HCT116 (cell line): ENCODE measurements around the gene FAM20B. TPM values are rescaled to one million over a fixed set of nuclear protein-coding genes. Genes with fewer than 3 reads are reported as not detected.

Experiments
- ATAC-seq: fragments of 200-7000 bp; cut with Tn5 transposase; 2 replicates; pipeline ENCODE4 v1.9.1; 2020; ENCODE audit warnings: mild to moderate bottlenecking, moderate library complexity
- BruUV-seq: library from RNA; stranded (reverse); fragments of 400-500 nt; replicated peaks from 2 replicates; lab custom pipeline; 2021; lab: Mats Ljungman, UMichigan
- CTCF ChIA-PET: fragments of 300-600 bp; sonication (Branson Sonifier 250); formaldehyde crosslinking; loops from one replicate; lab custom pipeline; 2021; ENCODE audit warnings: antibody characterized with exemption; lab: Charles Lee
- POLR2A ChIA-PET: fragments of 300-600, 350-600 bp; sonication (Branson Sonifier 250); formaldehyde crosslinking; loops from one replicate; lab custom pipeline; 2021; ENCODE audit warnings: antibody characterized with exemption; lab: Charles Lee
- RAD21 ChIA-PET, 2 experiments: fragments of 300-600 bp; sonication (Branson Sonifier 250); formaldehyde crosslinking; loops; one replicate each; lab custom pipeline; 2023; ENCODE audit warnings: low total read pairs in 2 of 2; ENCODE audit not compliant: uncharacterized antibody in 2 of 2, unreplicated experiment in 2 of 2, low non-redundant PET in 1 of 2; lab: Charles Lee
- DNase-seq: peaks from one replicate; pipeline ENCODE4 v3.0.0-alpha.2; 2010; ENCODE audit warnings: low read depth, low spot score
- H2AFZ ChIP-seq: fragments of 200-600 bp; shearing (Covaris generic), sonication (generic); 2 replicates; pipeline ENCODE4 v1.6.1; 2017; ENCODE audit warnings: low read depth, mixed run types, mixed read lengths, antibody characterized with exemption, low read length; ENCODE audit not compliant: poor library complexity, severe bottlenecking
- H3K27ac ChIP-seq: 2 replicates; pipeline ENCODE4 v1.5.1; 2012; ENCODE audit warnings: low read depth, low read length
- H3K27me3 ChIP-seq: fragments of 200-600 bp; sonication (generic); 2 replicates; pipeline ENCODE4 v1.6.1; 2016; ENCODE audit warnings: mixed run types, low read length, mixed read lengths; ENCODE audit not compliant: insufficient read depth
- H3K36me3 ChIP-seq, 2 experiments: fragments of 200-500 bp in 1 of 2; fragments of 200-600 bp in 1 of 2; sonication (Bioruptor generic) in 1 of 2; sonication (generic) in 1 of 2; 2 replicates each; pipeline versions ENCODE4 v1.5.1 to v1.6.1; 2014 to 2016; ENCODE audit warnings: low read length in 2 of 2, inconsistent platforms in 1 of 2, mixed read lengths in 1 of 2, mixed run types in 1 of 2; ENCODE audit not compliant: insufficient read depth in 2 of 2, control insufficient read depth in 1 of 2
- H3K4me1 ChIP-seq, 2 experiments: fragments of 200-600 bp in 1 of 2; sonication (generic) in 1 of 2; 2 replicates each; pipeline versions ENCODE4 v1.5.1 to v1.6.1; 2012 to 2017; ENCODE audit warnings: low read length in 2 of 2, inconsistent platforms in 1 of 2, mild to moderate bottlenecking in 1 of 2, mixed read lengths in 1 of 2, mixed run types in 1 of 2, moderate library complexity in 1 of 2; ENCODE audit not compliant: insufficient read depth in 2 of 2, control insufficient read depth in 1 of 2
- H3K4me2 ChIP-seq: fragments of 200-600 bp; sonication (generic); 2 replicates; pipeline ENCODE4 v1.6.1; 2017; ENCODE audit warnings: mixed run types, low read length, mixed read lengths
- H3K4me3 ChIP-seq, 2 experiments: fragments of 200-600 bp in 1 of 2; sonication (generic) in 1 of 2; replicated peaks in 1 of 2; 2 replicates each; pipeline ENCODE4 v1.5.1; 2011 to 2016; ENCODE audit warnings: low read length in 2 of 2, control low read depth in 1 of 2, low read depth in 1 of 2, mild to moderate bottlenecking in 1 of 2, mixed read lengths in 1 of 2, mixed run types in 1 of 2
- H3K79me2 ChIP-seq: fragments of 200-600 bp; sonication (generic); 2 replicates; pipeline ENCODE4 v1.6.1; 2017; ENCODE audit warnings: mild to moderate bottlenecking, mixed run types, low read length, moderate library complexity, mixed read lengths; ENCODE audit not compliant: insufficient read depth
- H3K9ac ChIP-seq: fragments of 200-600 bp; sonication (generic); 2 replicates; pipeline ENCODE4 v1.6.1; 2016; ENCODE audit warnings: low read length, mixed read lengths
- H3K9me2 ChIP-seq: fragments of 200-600 bp; sonication (generic), shearing (Covaris generic); 2 replicates; pipeline ENCODE4 v1.6.1; 2017; ENCODE audit warnings: mixed run types, mild to moderate bottlenecking, moderate library complexity; ENCODE audit not compliant: insufficient read depth
- H3K9me3 ChIP-seq, 2 experiments: fragments of 200-500 bp in 1 of 2; fragments of 200-600 bp in 1 of 2; sonication (Bioruptor generic) in 1 of 2; sonication (generic) in 1 of 2; 2 replicates each; pipeline ENCODE4 v1.6.1; 2014 to 2017; ENCODE audit warnings: low read length in 2 of 2, mixed read lengths in 2 of 2, inconsistent platforms in 1 of 2, low read depth in 1 of 2, mild to moderate bottlenecking in 1 of 2, mixed run types in 1 of 2, moderate library complexity in 1 of 2; ENCODE audit not compliant: control insufficient read depth in 1 of 2, insufficient read depth in 1 of 2
- H4K20me1 ChIP-seq: fragments of 200-600 bp; sonication (generic), shearing (Covaris generic); 2 replicates; pipeline ENCODE4 v1.6.1; 2017; ENCODE audit warnings: mixed run types, mild to moderate bottlenecking, moderate library complexity; ENCODE audit not compliant: insufficient read depth
- CBX3 ChIP-seq: IDR thresholded peaks from 2 replicates; pipeline ENCODE4 v1.6.1; 2012; ENCODE audit warnings: low read depth
- CEBPB ChIP-seq: IDR thresholded peaks from 2 replicates; pipeline ENCODE4 v1.6.1; 2012; ENCODE audit warnings: low read depth
- ELF1 ChIP-seq: IDR thresholded peaks from 2 replicates; pipeline ENCODE4 v1.6.1; 2012; ENCODE audit warnings: low read depth, borderline replicate concordance
- EZH2 ChIP-seq: fragments of 200-600 bp; sonication (generic); IDR thresholded peaks from 2 replicates; pipeline ENCODE4 v1.6.1; 2017; ENCODE audit warnings: antibody characterized with exemption, mixed run types
- JUND ChIP-seq: IDR thresholded peaks from 2 replicates; pipeline ENCODE4 v1.6.1; 2012
- POLR2A ChIP-seq: IDR thresholded peaks from 2 replicates; pipeline ENCODE4 v1.7.0; 2011; ENCODE audit warnings: borderline replicate concordance; ENCODE audit not compliant: insufficient read depth, insufficient read length; ENCODE audit errors: extremely low read depth
- RAD21 ChIP-seq: IDR thresholded peaks from 2 replicates; pipeline ENCODE4 v1.6.1; 2012; ENCODE audit warnings: low read depth, mild to moderate bottlenecking
- SRF ChIP-seq: IDR thresholded peaks from 2 replicates; pipeline ENCODE4 v1.6.1; 2012; ENCODE audit warnings: low read depth
- ZBTB33 ChIP-seq: IDR thresholded peaks from 2 replicates; pipeline ENCODE4 v1.6.1; 2011; ENCODE audit warnings: mild to moderate bottlenecking, low read length, moderate library complexity; ENCODE audit not compliant: insufficient replicate concordance; ENCODE audit errors: extremely low read depth
- ZFX ChIP-seq: fragments of 450-650 bp; IDR thresholded peaks from 2 replicates; pipeline ENCODE4 v1.6.1; 2017
- ZNF274 ChIP-seq: fragments of 200-500 bp; sonication (Bioruptor generic); IDR thresholded peaks from 2 replicates; pipeline ENCODE4 v1.6.1; 2014; ENCODE audit warnings: mild to moderate bottlenecking, low read depth, low read length, inconsistent platforms
- intact Hi-C: fragments of 100-400 bp; cut with micrococcal nuclease; formaldehyde crosslinking; loops from 2 replicates; pipeline ENCODE4 v1.10.0; 2022
- total RNA-seq: library from RNA; stranded (reverse); gene quantifications from one replicate; pipeline ENCODE4 v1.2.1, GENCODE V29; 2021; ENCODE audit not compliant: unreplicated experiment
- TF ChIP-seq, protein P1 (sequence below): IDR thresholded peaks from 2 replicates; pipeline ENCODE4 v1.6.1; 2012
- TF ChIP-seq, protein P2 (sequence below): IDR thresholded peaks from 2 replicates; pipeline ENCODE4 v1.6.1; 2012

The FAM20B gene
- total RNA-seq, 1 experiment from 2014 or later: 36.7 TPM

DNA sequence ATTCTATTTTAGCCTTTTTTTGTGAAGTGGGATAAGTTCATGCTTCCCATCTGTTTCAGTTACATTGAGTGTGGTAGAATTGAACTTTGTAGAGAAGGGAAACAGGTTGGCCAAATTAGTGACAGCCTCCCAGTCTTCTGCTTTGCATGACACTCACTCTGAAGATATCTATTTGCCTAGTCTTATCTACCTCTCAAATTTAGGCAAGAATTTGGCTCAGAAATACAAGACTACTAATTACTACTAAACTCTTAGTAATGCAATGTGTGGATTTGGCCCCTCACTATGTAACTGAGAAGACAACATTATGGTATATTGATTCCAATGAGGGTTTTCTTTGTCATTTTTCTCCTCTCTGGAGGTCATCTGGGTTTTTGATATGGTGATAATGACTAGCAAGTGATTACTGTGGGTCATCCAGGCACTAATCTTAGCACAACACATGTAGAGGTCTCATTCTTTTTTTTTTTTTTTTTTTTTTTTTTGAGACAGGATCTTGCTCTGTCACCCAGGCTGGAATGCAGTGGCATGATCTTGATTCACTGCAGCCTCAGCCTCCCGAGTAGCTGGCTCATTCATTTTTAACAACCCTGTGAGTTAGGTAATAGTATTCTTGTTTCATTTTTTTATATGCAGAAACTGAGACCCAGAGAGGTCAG, 6.3 kb downstream of the FAM20B start:
- H3K9me3 ChIP-seq: no peaks in the 10 kb centered on the region
- DNase-seq (no peak), ATAC-seq (no peak)
- H3K79me2 ChIP-seq: peaks cover 99% of the 10 kb centered on the region
- intact Hi-C loops: loop anchor here (5.0 kb wide), 1 partner anchor 260 kb away; the partner anchor contains the start of gene SOAT1
- no peak overlapping the region for H2AFZ ChIP-seq
- no TSS peak for BruUV-seq
- H3K27me3 ChIP-seq: no peaks in the 10 kb centered on the region
- no peaks in the 10 kb centered on the region for H3K36me3 ChIP-seq
- CTCF ChIA-PET: no interaction called here
- no peak overlapping the region for H3K4me3 ChIP-seq
- no peak for TF ChIP-seq ELF1
- TF ChIP-seq, protein P1, sequence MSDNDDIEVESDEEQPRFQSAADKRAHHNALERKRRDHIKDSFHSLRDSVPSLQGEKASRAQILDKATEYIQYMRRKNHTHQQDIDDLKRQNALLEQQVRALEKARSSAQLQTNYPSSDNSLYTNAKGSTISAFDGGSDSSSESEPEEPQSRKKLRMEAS: no peak
- no peak for TF ChIP-seq SRF
- no peak for TF ChIP-seq CEBPB
- TF ChIP-seq ZFX: no peak
- TF ChIP-seq RAD21: no peak
- no peak for TF ChIP-seq POLR2A
- TF ChIP-seq JUND: no peak
- TF ChIP-seq EZH2: no peak
- no peak for TF ChIP-seq ZBTB33
- TF ChIP-seq, protein P2, sequence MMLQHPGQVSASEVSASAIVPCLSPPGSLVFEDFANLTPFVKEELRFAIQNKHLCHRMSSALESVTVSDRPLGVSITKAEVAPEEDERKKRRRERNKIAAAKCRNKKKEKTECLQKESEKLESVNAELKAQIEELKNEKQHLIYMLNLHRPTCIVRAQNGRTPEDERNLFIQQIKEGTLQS: no peak
- TF ChIP-seq CBX3: no peak
- no peak for TF ChIP-seq ZNF274
- RAD21 ChIA-PET: no interaction called here
- no peak overlapping the region for H3K9ac ChIP-seq
- POLR2A ChIA-PET: no interaction called here
- H4K20me1 ChIP-seq: no peaks in the 10 kb centered on the region
- H3K27ac ChIP-seq: no peak overlapping the region
- no peak overlapping the region for H3K4me2 ChIP-seq
- peaks cover 0 to 13% of the 10 kb centered on the region in 2 experiments; a peak in 3 of 4 replicates for H3K4me1 ChIP-seq
- no peaks in the 10 kb centered on the region for H3K9me2 ChIP-seq
